UCSD-AML1 (cell line): ENCODE results near the gene MEIOB.
"Not testable (repeated sequence)": the region's sequence is repeated elsewhere in the genome, so short reads cannot be mapped to it uniquely, and the experiment has no call there.

ENCODE experiments used
- DNase-seq: peaks from one replicate; lab custom pipeline; 2025; ENCODE audit not compliant: unreplicated experiment; lab: John Stamatoyannopoulos, UW

Gene MEIOB

GRCh38 chr16:1878256-1878655 is 6.3 kb upstream of the MEIOB start:
- DNase-seq = no peak

GRCh38 chr16:1877804-1878203 is 5.8 kb upstream of the MEIOB start:
- no peak for DNase-seq

GRCh38 chr16:1877089-1877488 is 5.1 kb upstream of the MEIOB start:
- no peak for DNase-seq

- DNase-seq = no peak
These were observed 4.5 kb upstream of the MEIOB start for GRCh38 chr16:1876468-1876867.

- not testable (repeated sequence) for DNase-seq
These were observed 4.1 kb upstream of the MEIOB start for GRCh38 chr16:1876066-1876465.

- no peak for DNase-seq
These were observed 2.9 kb upstream of the MEIOB start for GRCh38 chr16:1874854-1875253.

GRCh38 chr16:1870365-1871082 is 1.4 kb downstream of the MEIOB start:
- no peak for DNase-seq

- DNase-seq = no peak
These were observed 5.9 kb downstream of the MEIOB start for GRCh38 chr16:1865902-1866690.

- no peak for DNase-seq
These were observed 8.1 kb downstream of the MEIOB start for GRCh38 chr16:1863681-1864460.

- DNase-seq = no peak
These were observed 9.6 kb downstream of the MEIOB start for GRCh38 chr16:1862394-1862793.

- DNase-seq = no peak
These were observed 10.2 kb downstream of the MEIOB start for GRCh38 chr16:1861730-1862129.

GRCh38 chr16:1859650-1860049 is 12.3 kb downstream of the MEIOB start:
- no peak for DNase-seq

GRCh38 chr16:1858189-1858865 is 13.6 kb downstream of the MEIOB start:
- no peak for DNase-seq

GRCh38 chr16:1857433-1858097 is 14.4 kb downstream of the MEIOB start:
- DNase-seq = no peak

GRCh38 chr16:1851793-1852192 is 20.2 kb downstream of the MEIOB start:
- no peak for DNase-seq

GRCh38 chr16:1850981-1851380 is 21.0 kb downstream of the MEIOB start:
- DNase-seq = no peak

- DNase-seq = no peak
These were observed 25.5 kb downstream of the MEIOB start for GRCh38 chr16:1846416-1846815.

GRCh38 chr16:1845985-1846384 is 26.0 kb downstream of the MEIOB start:
- no peak for DNase-seq

- DNase-seq = peak; percentile 45
These were observed 32.4 kb downstream of the MEIOB start for GRCh38 chr16:1839554-1839953.

- no peak for DNase-seq
These were observed 37.9 kb downstream of the MEIOB start for GRCh38 chr16:1834096-1834495.
